ENCODE measurements around the gene DLGAP4.

- TF ChIP-seq EP300 (IDR thresholded peaks at IDR 0.05; ENCODE audit: low read depth) (no peak), POLR2AphosphoS5 (IDR thresholded peaks at IDR 0.05) (no peak), POLR2A (IDR thresholded peaks at IDR 0.05) (no peak)
Observed at GRCh38 chr20:36407199-36407733, 101.1 kb downstream of the DLGAP4 start.
